WERI-Rb-1 (cell line): Measurements from ENCODE around the gene LUM.

Experiments used
- DNase-seq: peaks from one replicate; pipeline ENCODE4 v3.0.0-alpha.2; 2020
- H3K27ac ChIP-seq: fragments of 250-450 bp; sonication (Bioruptor Pico); 2 replicates; pipeline ENCODE4 v1.5.1; 2020; ENCODE audit warnings: mild to moderate bottlenecking, moderate library complexity
- H3K27me3 ChIP-seq: fragments of 250-450 bp; sonication (Bioruptor Pico); 2 replicates; pipeline ENCODE4 v1.5.1; 2021; ENCODE audit warnings: mild to moderate bottlenecking, low read depth, moderate library complexity; ENCODE audit not compliant: insufficient read depth, severe bottlenecking
- H3K36me3 ChIP-seq: fragments of 250-450 bp; sonication (Bioruptor Pico); 2 replicates; pipeline ENCODE4 v1.5.1; 2020; ENCODE audit warnings: mild to moderate bottlenecking, moderate library complexity
- H3K4me3 ChIP-seq: 2 replicates; pipeline ENCODE4 v1.5.1; 2011; ENCODE audit warnings: low read depth, mild to moderate bottlenecking, control low read depth, low read length
- H3K9me3 ChIP-seq: fragments of 250-450 bp; sonication (Bioruptor Pico); 2 replicates; pipeline ENCODE4 v1.5.1; 2021; ENCODE audit warnings: mild to moderate bottlenecking, moderate library complexity; ENCODE audit not compliant: severe bottlenecking
- TF ChIP-seq, protein P1 (sequence below): IDR thresholded peaks from 2 replicates; pipeline ENCODE4 v1.5.1; 2011; ENCODE audit warnings: low read depth, mild to moderate bottlenecking, control low read depth, inconsistent platforms, low read length

Gene LUM

GRCh38 chr12:91133871-91134270 lies 22.6 kb upstream of the LUM start:
- Histone ChIP-seq H3K27me3 (no peaks in the 10 kb centered on the region), H3K27ac (no peak overlapping the region), H3K9me3 (no peaks in the 10 kb centered on the region), H3K4me3 (no peak overlapping the region), H3K36me3 (no peaks in the 10 kb centered on the region)
- DNase-seq: no peak
- TF ChIP-seq, protein P1, sequence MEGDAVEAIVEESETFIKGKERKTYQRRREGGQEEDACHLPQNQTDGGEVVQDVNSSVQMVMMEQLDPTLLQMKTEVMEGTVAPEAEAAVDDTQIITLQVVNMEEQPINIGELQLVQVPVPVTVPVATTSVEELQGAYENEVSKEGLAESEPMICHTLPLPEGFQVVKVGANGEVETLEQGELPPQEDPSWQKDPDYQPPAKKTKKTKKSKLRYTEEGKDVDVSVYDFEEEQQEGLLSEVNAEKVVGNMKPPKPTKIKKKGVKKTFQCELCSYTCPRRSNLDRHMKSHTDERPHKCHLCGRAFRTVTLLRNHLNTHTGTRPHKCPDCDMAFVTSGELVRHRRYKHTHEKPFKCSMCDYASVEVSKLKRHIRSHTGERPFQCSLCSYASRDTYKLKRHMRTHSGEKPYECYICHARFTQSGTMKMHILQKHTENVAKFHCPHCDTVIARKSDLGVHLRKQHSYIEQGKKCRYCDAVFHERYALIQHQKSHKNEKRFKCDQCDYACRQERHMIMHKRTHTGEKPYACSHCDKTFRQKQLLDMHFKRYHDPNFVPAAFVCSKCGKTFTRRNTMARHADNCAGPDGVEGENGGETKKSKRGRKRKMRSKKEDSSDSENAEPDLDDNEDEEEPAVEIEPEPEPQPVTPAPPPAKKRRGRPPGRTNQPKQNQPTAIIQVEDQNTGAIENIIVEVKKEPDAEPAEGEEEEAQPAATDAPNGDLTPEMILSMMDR: no peak

- no peaks in the 10 kb centered on the region for H3K9me3 ChIP-seq
- H3K36me3 ChIP-seq: no peaks in the 10 kb centered on the region
- no peak overlapping the region for H3K27ac ChIP-seq
- TF ChIP-seq, protein P1: no peak
- H3K4me3 ChIP-seq: no peak overlapping the region
- DNase-seq: no peak
- H3K27me3 ChIP-seq: no peaks in the 10 kb centered on the region
Observed at GRCh38 chr12:91129662-91130362, 18.5 kb upstream of the LUM start.

DNA sequence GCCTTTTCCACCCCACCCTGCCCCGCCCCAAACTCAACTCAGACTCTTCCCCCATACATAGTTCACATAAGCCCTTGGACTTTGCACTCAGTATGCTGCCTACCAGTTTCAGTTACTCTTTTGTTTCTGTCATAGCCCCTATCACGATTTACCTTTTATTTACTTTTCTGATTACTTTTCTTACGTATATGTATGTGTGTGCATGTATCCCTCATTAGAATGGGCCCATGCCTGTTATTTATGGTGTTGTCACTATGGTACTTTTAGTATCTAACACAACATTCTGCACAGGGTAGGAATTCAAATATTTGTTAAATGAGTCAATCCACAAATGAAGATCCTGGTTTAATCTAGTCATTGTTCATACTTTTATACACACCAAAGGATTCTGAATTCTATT lies 16.5 kb upstream of the LUM start:
- Histone ChIP-seq H3K9me3 (no peaks in the 10 kb centered on the region), H3K27me3 (no peaks in the 10 kb centered on the region), H3K27ac (no peak overlapping the region), H3K4me3 (no peak overlapping the region), H3K36me3 (no peaks in the 10 kb centered on the region)
- no peak for DNase-seq
- TF ChIP-seq, protein P1: no peak

DNA sequence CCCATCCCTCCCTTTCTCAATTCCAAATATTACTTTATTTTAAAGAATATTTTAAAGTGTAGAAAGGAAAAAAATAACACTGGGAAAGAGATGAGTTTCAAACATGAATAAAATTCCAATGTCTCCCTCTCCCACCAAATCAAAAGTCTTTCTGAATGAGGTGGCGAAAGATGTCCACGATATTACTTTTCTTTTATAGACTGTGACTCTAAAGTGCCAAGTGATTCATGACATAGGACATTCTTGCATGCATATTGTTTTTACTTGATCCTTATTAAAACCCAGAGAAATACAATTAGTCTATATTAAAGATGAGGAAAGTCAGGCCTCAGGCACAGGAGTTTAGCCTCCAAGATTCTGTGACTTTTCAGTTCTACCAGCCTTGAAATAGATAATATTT lies 16.0 kb upstream of the LUM start:
- H3K27ac ChIP-seq: no peak overlapping the region
- no peaks in the 10 kb centered on the region for H3K27me3 ChIP-seq
- no peaks in the 10 kb centered on the region for H3K36me3 ChIP-seq
- DNase-seq: no peak
- no peak overlapping the region for H3K4me3 ChIP-seq
- H3K9me3 ChIP-seq: no peaks in the 10 kb centered on the region
- TF ChIP-seq, protein P1: no peak

GRCh38 chr12:91126516-91126915 lies 15.2 kb upstream of the LUM start:
- TF ChIP-seq, protein P1: no peak
- H3K9me3 ChIP-seq: no peaks in the 10 kb centered on the region
- H3K27ac ChIP-seq: no peak overlapping the region
- no peak overlapping the region for H3K4me3 ChIP-seq
- no peaks in the 10 kb centered on the region for H3K36me3 ChIP-seq
- no peak for DNase-seq
- no peaks in the 10 kb centered on the region for H3K27me3 ChIP-seq
